Trophoblast cell (in vitro differentiated cells and primary cell): Measurements from ENCODE around the gene MLKL.

Source experiments
- DNase-seq, 2 donors: peaks; one replicate each; pipeline ENCODE4 v3.0.0-alpha.2; 2016
- H2AFZ ChIP-seq: 2 replicates; pipeline ENCODE4 v1.6.1; 2013; ENCODE audit warnings: low read length, moderate library complexity, mild to moderate bottlenecking; ENCODE audit not compliant: insufficient read depth, poor library complexity
- H2AK5ac ChIP-seq: 2 replicates; pipeline ENCODE4 v1.6.1; 2013; ENCODE audit warnings: mild to moderate bottlenecking, low read length
- H2BK120ac ChIP-seq: 2 replicates; pipeline ENCODE4 v1.6.1; 2013; ENCODE audit warnings: low read length, mild to moderate bottlenecking, moderate library complexity; ENCODE audit not compliant: insufficient read depth, poor library complexity
- H2BK12ac ChIP-seq: 2 replicates; pipeline ENCODE4 v1.6.1; 2013; ENCODE audit warnings: mild to moderate bottlenecking, low read length, moderate library complexity
- H2BK5ac ChIP-seq: 2 replicates; pipeline ENCODE4 v1.6.1; 2013; ENCODE audit warnings: low read length, low read depth, moderate library complexity, mild to moderate bottlenecking; ENCODE audit not compliant: poor library complexity
- H3K14ac ChIP-seq: 2 replicates; pipeline ENCODE4 v1.6.1; 2013; ENCODE audit warnings: mild to moderate bottlenecking, low read length
- H3K18ac ChIP-seq: 2 replicates; pipeline ENCODE4 v1.6.1; 2013; ENCODE audit warnings: mild to moderate bottlenecking, low read length
- H3K23ac ChIP-seq: 2 replicates; pipeline ENCODE4 v1.6.1; 2013; ENCODE audit warnings: low read length
- H3K27ac ChIP-seq: 2 replicates; pipeline ENCODE4 v1.5.1; 2013; ENCODE audit warnings: low read depth, mild to moderate bottlenecking, inconsistent platforms, low read length, moderate library complexity
- H3K27me3 ChIP-seq: 2 replicates; pipeline ENCODE4 v1.6.1; 2013; ENCODE audit warnings: inconsistent platforms, mild to moderate bottlenecking, low read length, moderate library complexity; ENCODE audit not compliant: insufficient read depth
- H3K36me3 ChIP-seq, 2 experiments: 1 replicate in 1 of 2; 2 replicates in 1 of 2; pipeline ENCODE4 v1.6.1; 2013; ENCODE audit warnings: low read length in 2 of 2, mild to moderate bottlenecking in 2 of 2, moderate library complexity in 1 of 2; ENCODE audit not compliant: insufficient read depth in 2 of 2, control insufficient read depth in 1 of 2
- H3K4ac ChIP-seq: 2 replicates; pipeline ENCODE4 v1.6.1; 2013; ENCODE audit warnings: low read depth, mild to moderate bottlenecking, low read length, moderate library complexity
- H3K4me1 ChIP-seq, 2 experiments: 1 replicate in 1 of 2; 2 replicates in 1 of 2; pipeline ENCODE4 v1.6.1; 2013; ENCODE audit warnings: low read length in 2 of 2, mild to moderate bottlenecking in 2 of 2, moderate library complexity in 1 of 2; ENCODE audit not compliant: insufficient read depth in 2 of 2, control insufficient read depth in 1 of 2
- H3K4me2 ChIP-seq: 2 replicates; pipeline ENCODE4 v1.6.1; 2013; ENCODE audit warnings: inconsistent platforms, mild to moderate bottlenecking, low read length, moderate library complexity
- H3K4me3 ChIP-seq: 2 replicates; pipeline ENCODE4 v1.5.1; 2013; ENCODE audit warnings: mild to moderate bottlenecking, low read depth, low read length, inconsistent platforms
- H3K79me1 ChIP-seq: one replicate; pipeline ENCODE4 v1.6.1; 2013; ENCODE audit warnings: low read length
- H3K79me2 ChIP-seq: 2 replicates; pipeline ENCODE4 v1.6.1; 2013; ENCODE audit warnings: low read length, mild to moderate bottlenecking; ENCODE audit not compliant: control insufficient read depth, insufficient read depth, poor library complexity
- H3K9ac ChIP-seq: 2 replicates; pipeline ENCODE4 v1.6.1; 2013; ENCODE audit warnings: mild to moderate bottlenecking, low read length
- H3K9me3 ChIP-seq: 2 replicates; pipeline ENCODE4 v1.6.1; 2013; ENCODE audit warnings: low read depth, mild to moderate bottlenecking, control low read depth, inconsistent platforms, low read length; ENCODE audit not compliant: insufficient read depth
- H4K12ac ChIP-seq: 2 replicates; pipeline ENCODE4 v1.6.1; 2013; ENCODE audit warnings: low read depth, mild to moderate bottlenecking, low read length, moderate library complexity
- H4K8ac ChIP-seq: 2 replicates; pipeline ENCODE4 v1.6.1; 2013; ENCODE audit warnings: low read depth, mild to moderate bottlenecking, low read length, moderate library complexity
- H4K91ac ChIP-seq: one replicate; pipeline ENCODE4 v1.6.1; 2013; ENCODE audit warnings: low read depth, mild to moderate bottlenecking, low read length, moderate library complexity
- WGBS: extraction: QIAGEN DNeasy Blood & Tissue Kit; methylation state at CpG from one replicate; pipeline ENCODE4 v1.1.7; 2013; ENCODE audit warnings: missing lambda C conversion rate; ENCODE audit not compliant: insufficient read length, insufficient coverage; ENCODE audit errors: extremely low coverage; 5-methylcytosine and 5-hydroxymethylcytosine counted together

Gene MLKL

GRCh38 chr16:74711938-74712337, 11.3 kb upstream of the MLKL start:
- H4K12ac ChIP-seq: no peak overlapping the region
- no peak overlapping the region for H3K27ac ChIP-seq
- no peak overlapping the region for H3K18ac ChIP-seq
- no peak overlapping the region for H2AFZ ChIP-seq
- DNase-seq: no peak
- no peak overlapping the region for H2BK5ac ChIP-seq
- no CpG with 5 or more reads among the region's 12 CpGs for WGBS
- H3K4ac ChIP-seq: no peak overlapping the region
- H3K79me1 ChIP-seq: no peaks in the 10 kb centered on the region
- no peaks in the 10 kb centered on the region for H3K36me3 ChIP-seq
- no peak overlapping the region for H3K9ac ChIP-seq
- H4K91ac ChIP-seq: no peak overlapping the region
- no peaks in the 10 kb centered on the region for H3K79me2 ChIP-seq
- H2AK5ac ChIP-seq: no peak overlapping the region
- no peak overlapping the region for H3K23ac ChIP-seq
- no peak overlapping the region for H4K8ac ChIP-seq
- no peaks in the 10 kb centered on the region for H3K27me3 ChIP-seq
- H3K14ac ChIP-seq: no peak overlapping the region
- H2BK120ac ChIP-seq: no peak overlapping the region
- H2BK12ac ChIP-seq: no peak overlapping the region
- no peak overlapping the region for H3K4me2 ChIP-seq
- no peak overlapping the region for H3K4me3 ChIP-seq
- H3K9me3 ChIP-seq: peaks cover 2% of the 10 kb centered on the region
- no peaks in the 10 kb centered on the region for H3K4me1 ChIP-seq

DNA sequence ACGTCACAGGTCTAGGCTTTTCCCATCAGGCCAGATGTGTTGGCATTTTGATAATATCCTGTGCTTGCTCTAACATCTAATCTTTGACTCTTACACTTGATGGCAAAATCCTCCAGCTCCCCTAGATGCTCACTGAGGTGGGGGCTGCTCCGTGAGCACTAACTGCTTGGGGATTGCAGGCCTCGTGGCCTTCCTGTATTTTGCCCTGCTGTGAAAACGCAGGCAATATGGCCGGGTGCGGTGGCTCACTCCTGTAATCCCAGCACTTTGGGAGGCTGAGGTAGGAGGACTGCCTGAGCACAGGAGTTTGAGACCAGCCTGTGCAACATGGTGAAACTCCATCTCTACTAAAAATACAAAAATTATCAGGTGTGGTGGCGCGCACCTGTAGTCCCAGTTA, 9.7 kb upstream of the MLKL start:
- Histone ChIP-seq H2AFZ (no peak overlapping the region), H3K79me1 (no peaks in the 10 kb centered on the region), H4K12ac (no peak overlapping the region), H3K27me3 (no peaks in the 10 kb centered on the region), H3K27ac (no peak overlapping the region), H3K9me3 (peaks cover 2% of the 10 kb centered on the region), H3K36me3 (no peaks in the 10 kb centered on the region), H2BK5ac (no peak overlapping the region), H4K8ac (no peak overlapping the region), H3K4ac (no peak overlapping the region), H3K14ac (no peak overlapping the region), H2BK120ac (no peak overlapping the region), H3K18ac (no peak overlapping the region), H3K4me1 (no peaks in the 10 kb centered on the region), H4K91ac (no peak overlapping the region), H2BK12ac (no peak overlapping the region), H3K4me3 (no peak overlapping the region), H3K4me2 (no peak overlapping the region), H3K79me2 (no peaks in the 10 kb centered on the region), H3K9ac (no peak overlapping the region), H3K23ac (no peak overlapping the region), H2AK5ac (no peak overlapping the region)
- no peak for DNase-seq
- WGBS: no CpG with 5 or more reads among the region's 8 CpGs

GRCh38 chr16:74709441-74709877, 8.8 kb upstream of the MLKL start:
- Histone ChIP-seq H2AFZ (no peak overlapping the region), H3K36me3 (no peaks in the 10 kb centered on the region), H3K9me3 (peaks cover 2% of the 10 kb centered on the region), H2BK5ac (no peak overlapping the region), H3K23ac (no peak overlapping the region), H3K27me3 (no peaks in the 10 kb centered on the region), H2BK120ac (no peak overlapping the region), H3K79me1 (no peaks in the 10 kb centered on the region), H3K27ac (no peak overlapping the region), H4K8ac (no peak overlapping the region), H3K4me1 (no peaks in the 10 kb centered on the region), H3K4me3 (no peak overlapping the region), H3K4ac (no peak overlapping the region), H3K14ac (no peak overlapping the region), H2AK5ac (no peak overlapping the region), H3K79me2 (no peaks in the 10 kb centered on the region), H3K4me2 (no peak overlapping the region), H3K18ac (no peak overlapping the region), H3K9ac (no peak overlapping the region), H4K91ac (no peak overlapping the region), H2BK12ac (no peak overlapping the region), H4K12ac (no peak overlapping the region)
- DNase-seq: peak; percentile 82 to 95
- WGBS: no CpG with 5 or more reads among the region's 6 CpGs

- Histone ChIP-seq H3K9ac (no peak overlapping the region), H4K8ac (no peak overlapping the region), H3K27ac (no peak overlapping the region), H4K12ac (no peak overlapping the region), H3K36me3 (no peaks in the 10 kb centered on the region), H3K4ac (no peak overlapping the region), H3K79me2 (no peaks in the 10 kb centered on the region), H2BK12ac (no peak overlapping the region), H3K9me3 (no peaks in the 10 kb centered on the region), H3K4me3 (peak overlapping the region; percentile 16), H3K18ac (no peak overlapping the region), H3K79me1 (no peaks in the 10 kb centered on the region), H2AK5ac (no peak overlapping the region), H2AFZ (no peak overlapping the region), H3K14ac (no peak overlapping the region), H3K23ac (no peak overlapping the region), H3K27me3 (no peaks in the 10 kb centered on the region), H2BK120ac (no peak overlapping the region), H3K4me1 (no peaks in the 10 kb centered on the region), H2BK5ac (no peak overlapping the region), H4K91ac (no peak overlapping the region), H3K4me2 (peak overlapping the region; percentile 48)
- no CpG with 5 or more reads among the region's 16 CpGs for WGBS
- DNase-seq: peak in 1 of 2 donors; percentile 17
These were observed 585 bp downstream of the MLKL start for GRCh38 chr16:74700116-74700437.
